GM23248 (cell line): ENCODE data around the gene HLA-E. TPM values are rescaled to one million over a fixed set of nuclear protein-coding genes. Genes with fewer than 3 reads are reported as not detected.
"Not testable (repeated sequence)": the region's sequence is repeated elsewhere in the genome, so short reads cannot be mapped to it uniquely, and the experiment has no call there.

Source experiments
- DNase-seq: peaks from one replicate; pipeline ENCODE4 v3.0.0-alpha.2; 2015
- H2AFZ ChIP-seq: fragments of 200-600 bp; sonication (generic); 2 replicates; pipeline ENCODE4 v1.6.1; 2016; ENCODE audit warnings: antibody characterized with exemption
- H3F3A ChIP-seq: fragments of 200-600 bp; sonication (generic); 2 replicates; pipeline ENCODE4 v1.6.1; 2016; ENCODE audit warnings: mild to moderate bottlenecking, antibody characterized with exemption, mixed run types; ENCODE audit not compliant: insufficient read depth
- H3K27ac ChIP-seq: fragments of 200-600 bp; sonication (generic); 2 replicates; pipeline ENCODE4 v1.5.1; 2016; ENCODE audit warnings: mild to moderate bottlenecking
- H3K27me3 ChIP-seq: fragments of 200-600 bp; sonication (generic); replicated peaks from 2 replicates; pipeline ENCODE4 v1.6.1; 2016; ENCODE audit warnings: mild to moderate bottlenecking; ENCODE audit not compliant: insufficient read depth
- H3K36me3 ChIP-seq: fragments of 200-600 bp; sonication (generic); 2 replicates; pipeline ENCODE4 v1.6.1; 2016; ENCODE audit warnings: low read depth, mild to moderate bottlenecking
- H3K4me1 ChIP-seq: fragments of 200-600 bp; sonication (generic); 2 replicates; pipeline ENCODE4 v1.6.1; 2016; ENCODE audit warnings: mild to moderate bottlenecking; ENCODE audit not compliant: insufficient read depth
- H3K4me2 ChIP-seq: fragments of 200-600 bp; sonication (generic); one replicate; pipeline ENCODE4 v1.6.1; 2016; ENCODE audit warnings: mild to moderate bottlenecking; ENCODE audit not compliant: unreplicated experiment
- H3K4me3 ChIP-seq: fragments of 200-600 bp; sonication (generic); 2 replicates; pipeline ENCODE4 v1.5.1; 2016; ENCODE audit warnings: mild to moderate bottlenecking
- H3K79me2 ChIP-seq: fragments of 200-600 bp; sonication (generic); 2 replicates; pipeline ENCODE4 v1.6.1; 2016; ENCODE audit warnings: mild to moderate bottlenecking; ENCODE audit not compliant: insufficient read depth
- H3K9ac ChIP-seq: fragments of 200-600 bp; sonication (generic); 2 replicates; pipeline ENCODE4 v1.6.1; 2016; ENCODE audit warnings: mild to moderate bottlenecking
- H3K9me2 ChIP-seq: fragments of 200-600 bp; sonication (generic); 2 replicates; pipeline ENCODE4 v1.6.1; 2016; ENCODE audit warnings: mixed run types, mild to moderate bottlenecking, moderate library complexity; ENCODE audit not compliant: insufficient read depth
- H3K9me3 ChIP-seq: fragments of 200-600 bp; sonication (generic); one replicate; pipeline ENCODE4 v1.6.1; 2017; ENCODE audit warnings: low read depth
- H4K20me1 ChIP-seq: fragments of 200-600 bp; sonication (generic); 2 replicates; pipeline ENCODE4 v1.6.0; 2016; ENCODE audit not compliant: insufficient read depth
- EZH2 ChIP-seq: fragments of 200-600 bp; sonication (generic); IDR thresholded peaks from 2 replicates; pipeline ENCODE4 v1.6.1; 2018; ENCODE audit warnings: antibody characterized with exemption, mild to moderate bottlenecking; ENCODE audit not compliant: insufficient read depth, poor library complexity, severe bottlenecking
- EZH2phosphoT487 ChIP-seq: fragments of 200-600 bp; sonication (generic); IDR thresholded peaks from 2 replicates; pipeline ENCODE4 v1.6.1; 2018; ENCODE audit warnings: antibody characterized with exemption, moderate library complexity, mild to moderate bottlenecking, low read depth; ENCODE audit not compliant: insufficient read depth
- WGBS, 2 experiments: methylation state at CpG; one replicate each; pipeline ENCODE4 v1.1.6; 2015 to 2017; ENCODE audit warnings: low lambda C conversion rate in 2 of 2, low coverage in 1 of 2; ENCODE audit errors: missing lambda C conversion rate in 2 of 2; 5-methylcytosine and 5-hydroxymethylcytosine counted together
- in situ Hi-C: fragments of 300-500 bp; cut with MboI; formaldehyde crosslinking; loops from 2 replicates; pipeline ENCODE4 v1.15.0; 2020
- polyA plus RNA-seq: library from polyadenylated mRNA; unstranded; fragments of >200 nt; fragmentation: Nextera tagmentation; extraction: Ambion mirVana; gene quantifications from 2 replicates; pipeline ENCODE4 v1.2.1, GENCODE V29; 2016
- total RNA-seq: library from RNA; depleted of rRNA; stranded (reverse); fragments of >200 nt; shearing (Covaris generic); gene quantifications from 2 replicates; pipeline ENCODE4 v1.2.3, GENCODE V29; 2014

The HLA-E gene
- total and polyA plus RNA-seq, 2 experiments from 2014 or later, result 123 to 190 TPM

- Histone ChIP-seq H2AFZ (no peak overlapping the region), H3K4me1 (no peaks in the 10 kb centered on the region), H3K27ac (no peak overlapping the region), H3F3A (no peaks in the 10 kb centered on the region), H3K27me3 (peaks cover 59% of the 10 kb centered on the region), H4K20me1 (no peaks in the 10 kb centered on the region), H3K79me2 (no peaks in the 10 kb centered on the region), H3K36me3 (no peaks in the 10 kb centered on the region), H3K9ac (no peak overlapping the region), H3K9me3 (no peaks in the 10 kb centered on the region), H3K4me2 (no peak overlapping the region), H3K9me2 (no peaks in the 10 kb centered on the region), H3K4me3 (no peak overlapping the region)
- TF ChIP-seq EZH2, result no peak
- no peak for TF ChIP-seq EZH2phosphoT487
- in situ Hi-C loops, result no loop called here
- 72 to 80% methylated on average over 1 of the region's 1 CpG for WGBS, 2 experiments
- DNase-seq, result no peak
Observed at GRCh38 chr6:30470968-30471367, 18.3 kb upstream of the HLA-E start.

GRCh38 chr6:30475116-30475515, 14.2 kb upstream of the HLA-E start:
- in situ Hi-C loops, H3K9ac ChIP-seq, H3K4me2 ChIP-seq, H3F3A ChIP-seq, H3K4me1 ChIP-seq, DNase-seq, H3K27ac ChIP-seq, H3K9me3 ChIP-seq, H4K20me1 ChIP-seq, H3K9me2 ChIP-seq, H2AFZ ChIP-seq, H3K4me3 ChIP-seq, H3K36me3 ChIP-seq, H3K79me2 ChIP-seq: not testable (repeated sequence)
- peaks cover 50% of the 10 kb centered on the region for H3K27me3 ChIP-seq
- 61 to 76% methylated on average over 5 to 24 of the region's 26 CpGs for WGBS, 2 experiments

- H2AFZ ChIP-seq, result no peak overlapping the region
- in situ Hi-C loops, result loop anchor here (5.0 kb wide), 1 partner anchor 57 kb away; no protein-coding TSS in a partner anchor
- H4K20me1 ChIP-seq, result no peaks in the 10 kb centered on the region
- H3K9me2 ChIP-seq, result no peaks in the 10 kb centered on the region
- TF ChIP-seq EZH2phosphoT487 (no peak), EZH2 (no peak)
- 21 to 22% methylated on average over 18 of the region's 18 CpGs for WGBS, 2 experiments
- H3K79me2 ChIP-seq, result no peaks in the 10 kb centered on the region
- no peak overlapping the region for H3K9ac ChIP-seq
- no peak overlapping the region for H3K27ac ChIP-seq
- no peak overlapping the region for H3K4me2 ChIP-seq
- H3K27me3 ChIP-seq, result peaks cover 53% of the 10 kb centered on the region
- no peaks in the 10 kb centered on the region for H3K4me1 ChIP-seq
- no peak for DNase-seq
- H3K9me3 ChIP-seq, result no peaks in the 10 kb centered on the region
- 0 out of 2 replicates have a peak, but pooled peaks cover 5% of the 10 kb centered on the region for H3F3A ChIP-seq
- H3K4me3 ChIP-seq, result no peak overlapping the region
- no peaks in the 10 kb centered on the region for H3K36me3 ChIP-seq
Observed at GRCh38 chr6:30480536-30481156, 8.7 kb upstream of the HLA-E start.

- in situ Hi-C loops, result loop anchor here (5.0 kb wide), 1 partner anchor 56 kb away; no protein-coding TSS in a partner anchor
- no peak overlapping the region for H2AFZ ChIP-seq
- no peak overlapping the region for H3K27ac ChIP-seq
- H3K9me3 ChIP-seq, result no peaks in the 10 kb centered on the region
- no peaks in the 10 kb centered on the region for H3K36me3 ChIP-seq
- 2 to 3% methylated on average over 33 of the region's 33 CpGs for WGBS, 2 experiments
- H3K9me2 ChIP-seq, result no peaks in the 10 kb centered on the region
- H3K4me2 ChIP-seq, result peak overlapping the region; percentile 75
- no peak overlapping the region for H3K4me3 ChIP-seq
- TF ChIP-seq EZH2 (peak; percentile 63), EZH2phosphoT487 (no peak)
- H3K9ac ChIP-seq, result no peak overlapping the region
- no peaks in the 10 kb centered on the region for H4K20me1 ChIP-seq
- H3K79me2 ChIP-seq, result no peaks in the 10 kb centered on the region
- H3K27me3 ChIP-seq, result peaks cover 53% of the 10 kb centered on the region
- no peaks in the 10 kb centered on the region for H3K4me1 ChIP-seq
- H3F3A ChIP-seq, result 0 out of 2 replicates have a peak, but pooled peaks cover 5% of the 10 kb centered on the region
- no peak for DNase-seq
Observed at GRCh38 chr6:30481211-30481964, 7.9 kb upstream of the HLA-E start.
